Measurements from ENCODE around the gene YJU2.
"Not testable (repeated sequence)": the region's sequence is repeated elsewhere in the genome, so short reads cannot be mapped to it uniquely, and the experiment has no call there.

Gene YJU2

GRCh38 chr19:4272894-4273293 is 26.0 kb downstream of the YJU2 start:
- ChIA-PET POLR2A (no interaction called here), CTCF (interaction anchor here (1.5 to 1.7 kb wide), 2 partner anchors 66 to 128 kb away, joined by 3 to 4 read pairs; partner anchors contain the start of gene SH3GL1)
- DNase-seq (ENCODE audit: low read depth, low spot score), result no peak
- no peak overlapping the region for H3K4me3 ChIP-seq (ENCODE audit: low read depth, low read length)
- no peak for TF ChIP-seq CTCF (IDR thresholded peaks at IDR 0.05; ENCODE audit: insufficient read depth, low read length, missing control alignments)

- not testable (repeated sequence) for DNase-seq (ENCODE audit: low read depth, low spot score); H3K4me3 ChIP-seq (ENCODE audit: low read depth, low read length)
- ChIA-PET CTCF (interaction anchor here (0.6 to 1.7 kb wide), 3 partner anchors 10 to 126 kb away, joined by 3 to 4 read pairs (median 3); partner anchors contain the start of gene SH3GL1), POLR2A (interaction anchor here (0.7 kb wide), 1 partner anchor 82 kb away, joined by 4 read pairs; no protein-coding TSS in a partner anchor)
These were observed 27.4 kb downstream of the YJU2 start for GRCh38 chr19:4274321-4274686.

- CTCF ChIA-PET, result interaction anchor here (0.9 to 8.0 kb wide), 6 partner anchors 9 to 123 kb away, joined by 3 to 77 read pairs (median 3); partner anchors contain the start of genes MPND, SH3GL1 and YJU2
- no peak for TF ChIP-seq CTCF (IDR thresholded peaks at IDR 0.05; ENCODE audit: insufficient read depth, low read length, missing control alignments)
- POLR2A ChIA-PET, result no interaction called here
- DNase-seq (ENCODE audit: low read depth, low spot score), result no peak
- H3K4me3 ChIP-seq (ENCODE audit: low read depth, low read length), result no peak overlapping the region
These were observed 30.4 kb downstream of the YJU2 start for GRCh38 chr19:4277191-4277696.

GRCh38 chr19:4278010-4278409 is 31.1 kb downstream of the YJU2 start:
- no peak for DNase-seq (ENCODE audit: low read depth, low spot score)
- ChIA-PET CTCF (interaction anchor here (0.9 to 8.0 kb wide), 3 partner anchors 10 to 74 kb away, joined by 3 to 77 read pairs (median 4); no protein-coding TSS in a partner anchor), POLR2A (no interaction called here)
- no peak overlapping the region for H3K4me3 ChIP-seq (ENCODE audit: low read depth, low read length)
- no peak for TF ChIP-seq CTCF (IDR thresholded peaks at IDR 0.05; ENCODE audit: insufficient read depth, low read length, missing control alignments)

- CTCF ChIA-PET, result interaction anchor here (0.9 to 8.0 kb wide), 3 partner anchors 11 to 74 kb away, joined by 3 to 77 read pairs (median 4); no protein-coding TSS in a partner anchor
- POLR2A ChIA-PET, result no interaction called here
- DNase-seq (ENCODE audit: low read depth, low spot score), result no peak
- no peak within 1 kb of the TSS for H3K4me3 ChIP-seq (ENCODE audit: low read depth, low read length)
- no peak for TF ChIP-seq CTCF (IDR thresholded peaks at IDR 0.05; ENCODE audit: insufficient read depth, low read length, missing control alignments)
These were observed 31.8 kb downstream of the YJU2 start, which contains the start of gene SHD for GRCh38 chr19:4278419-4279266. Gene SHD, plus strand, starts transcription at chr19:4279266. Its CDS starts 798 bp downstream, at chr19:4280064.

GRCh38 chr19:4279267-4279529 is 32.3 kb downstream of the YJU2 start:
- no peak for DNase-seq (ENCODE audit: low read depth, low spot score)
- TF ChIP-seq CTCF (IDR thresholded peaks at IDR 0.05; ENCODE audit: insufficient read depth, low read length, missing control alignments), result no peak
- no peak overlapping the region for H3K4me3 ChIP-seq (ENCODE audit: low read depth, low read length)
- CTCF ChIA-PET, result interaction anchor here (1.2 to 8.0 kb wide), 2 partner anchors 11 to 24 kb away, joined by 3 to 77 read pairs; no protein-coding TSS in a partner anchor
- POLR2A ChIA-PET, result no interaction called here

All from AG04449 (cell line).